ENCODE data around the gene KRT80.

Gene KRT80

GRCh38 chr12:52210925-52211650 lies 19.3 kb upstream of the KRT80 start:
- no peak for DNase-seq (ENCODE audit: low read depth)

DNA sequence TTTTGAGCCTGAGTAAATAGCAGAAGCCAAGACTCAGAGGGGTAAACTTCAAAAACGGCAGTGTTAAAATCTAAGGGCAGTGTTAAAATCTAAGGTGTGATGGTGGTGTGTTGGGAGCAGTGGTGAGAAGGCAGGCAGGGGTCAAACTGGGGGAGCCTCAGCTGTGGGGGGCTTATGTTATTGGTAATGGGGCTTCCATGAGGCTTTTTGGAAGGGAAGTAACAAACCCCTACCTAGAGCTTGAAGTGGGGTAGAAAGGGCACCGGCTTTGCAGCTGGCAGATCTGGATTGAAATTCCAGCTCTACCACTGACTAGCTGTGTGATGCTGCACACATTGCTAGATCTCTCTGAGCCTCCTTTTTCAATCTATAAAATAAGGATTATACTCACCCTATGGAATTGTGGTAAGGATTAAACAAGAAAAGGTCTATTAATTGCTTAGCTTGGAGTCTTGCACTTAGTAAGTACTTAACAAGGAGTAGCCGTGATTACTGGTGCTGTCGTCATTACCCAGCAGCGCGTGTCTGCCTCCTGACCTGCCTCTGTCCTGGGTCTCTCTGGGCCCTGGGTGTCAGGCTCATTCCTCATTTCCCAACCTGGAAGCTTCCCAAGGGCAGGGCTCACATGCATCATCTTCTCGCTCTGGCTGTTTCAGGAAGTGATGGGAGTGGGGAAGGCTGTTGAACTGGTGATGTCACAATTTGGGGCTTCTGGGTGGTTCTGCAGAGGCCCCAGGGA lies 18.5 kb upstream of the KRT80 start:
- DNase-seq (ENCODE audit: low read depth) = no peak

GRCh38 chr12:52209321-52209720 lies 17.5 kb upstream of the KRT80 start:
- DNase-seq (ENCODE audit: low read depth) = no peak

GRCh38 chr12:52208424-52209165 lies 16.8 kb upstream of the KRT80 start:
- no peak for DNase-seq (ENCODE audit: low read depth)

DNA sequence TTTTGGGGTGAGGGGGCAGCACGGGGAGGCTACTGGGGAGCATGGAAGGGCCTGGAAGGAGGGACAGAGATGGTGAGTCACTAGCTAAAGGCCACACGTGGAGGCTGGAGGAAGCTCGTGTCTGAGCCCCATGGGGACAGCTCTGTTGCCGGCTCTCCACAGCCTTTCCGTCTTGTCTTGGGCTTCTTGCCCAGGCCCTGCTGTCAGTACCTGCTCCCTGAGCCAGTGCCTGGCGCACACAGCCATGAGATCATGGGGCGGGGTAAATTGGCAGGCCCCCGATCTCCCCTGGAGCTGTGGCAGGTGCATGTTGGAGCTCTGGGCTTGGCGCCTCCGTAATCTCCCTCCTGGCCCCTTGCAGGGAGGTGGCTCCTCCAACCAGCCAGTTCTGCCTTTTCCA lies 16.1 kb upstream of the KRT80 start:
- DNase-seq (ENCODE audit: low read depth) = no peak

DNA sequence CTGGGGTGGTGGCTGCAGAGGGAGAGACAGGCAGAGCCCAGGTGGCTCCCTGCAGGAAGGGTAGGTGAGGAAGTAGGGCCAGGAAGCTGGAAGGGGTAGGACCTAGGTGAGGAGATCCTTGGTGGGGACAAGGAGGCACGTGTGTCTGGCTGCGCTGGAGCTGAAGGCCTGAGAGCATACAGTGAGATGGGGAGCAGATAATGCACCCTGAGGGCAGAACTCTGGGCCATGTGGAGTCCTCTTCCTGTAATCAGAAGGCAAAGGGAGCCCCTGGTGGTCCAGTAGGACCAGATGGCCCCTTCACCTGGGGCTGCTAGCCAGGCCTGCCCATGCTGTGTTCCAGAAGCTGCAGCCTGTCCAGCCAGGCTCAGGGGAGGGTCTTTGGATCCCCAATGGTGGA lies 15.3 kb upstream of the KRT80 start:
- no peak for DNase-seq (ENCODE audit: low read depth)

DNA sequence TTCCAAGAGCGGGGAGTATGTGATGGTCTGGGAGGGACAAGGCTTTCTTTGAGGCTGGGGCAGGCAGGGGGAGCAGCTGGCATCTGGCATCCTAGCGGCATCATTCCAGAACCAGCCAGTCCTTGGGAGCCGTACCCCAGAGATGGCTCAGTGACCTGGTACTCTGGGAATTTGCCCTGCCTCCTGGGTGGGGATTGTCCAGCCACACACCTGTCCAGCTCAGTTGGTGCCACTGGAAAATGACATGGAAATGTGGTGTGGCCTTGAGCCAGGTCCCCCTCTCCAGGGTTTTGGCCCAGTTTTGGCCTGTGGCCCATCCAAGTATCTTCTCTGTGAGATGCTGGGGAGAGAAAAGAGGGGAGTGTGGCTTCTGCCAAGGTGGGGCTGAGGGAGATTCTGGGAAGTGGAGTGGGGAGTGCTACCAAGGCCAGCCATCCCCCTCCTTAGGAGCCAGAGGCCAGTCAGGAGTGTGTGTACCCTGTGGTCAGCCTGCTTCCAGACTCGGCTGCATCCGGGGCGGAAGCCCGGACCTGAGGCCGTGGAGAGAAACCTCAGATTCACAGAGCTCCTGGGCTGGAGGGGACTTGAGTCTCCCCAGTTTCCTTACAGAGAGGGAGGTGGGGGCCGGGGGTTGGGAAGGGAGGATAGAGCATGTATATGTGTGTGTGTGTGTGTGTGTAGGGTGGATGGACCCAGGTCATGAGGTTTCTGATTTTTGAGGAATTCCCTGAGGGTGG lies 14.7 kb upstream of the KRT80 start:
- no peak for DNase-seq (ENCODE audit: low read depth)

DNA sequence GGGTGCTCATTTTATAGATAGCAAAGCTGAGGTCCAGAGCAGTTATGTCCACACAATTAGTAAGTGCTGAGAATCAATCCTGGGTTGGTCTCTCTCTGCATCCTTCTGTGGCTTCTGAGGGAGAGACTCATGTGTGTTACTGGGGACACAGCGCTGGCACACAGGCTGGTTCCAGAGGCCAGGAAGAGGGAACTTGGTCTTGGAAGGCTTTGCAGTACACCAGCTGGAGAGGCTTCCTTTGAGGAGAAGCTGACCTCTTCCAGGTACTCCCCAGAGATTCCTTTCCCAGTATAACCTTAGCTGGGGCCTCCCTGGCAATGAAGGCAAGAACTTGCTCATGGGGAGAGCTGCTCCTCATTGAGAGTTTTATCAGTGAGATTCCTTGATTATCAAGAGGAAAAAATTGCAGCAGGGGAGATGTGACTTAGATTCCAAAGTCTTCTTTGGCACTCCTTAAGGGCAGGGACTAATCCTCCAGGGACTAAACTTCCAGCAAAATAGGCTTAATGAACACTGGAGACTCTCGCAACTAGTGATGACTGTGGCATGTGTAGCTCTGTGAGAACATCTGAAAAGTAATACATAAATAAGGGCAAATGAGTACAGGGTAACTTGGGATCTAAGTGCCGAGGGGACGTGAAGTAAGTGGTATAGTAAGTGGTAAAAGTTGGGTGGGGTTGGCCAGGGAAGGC lies 13.9 kb upstream of the KRT80 start:
- no peak for DNase-seq (ENCODE audit: low read depth)

- no peak for DNase-seq (ENCODE audit: low read depth)
Observed at GRCh38 chr12:52204931-52205505, 13.2 kb upstream of the KRT80 start.

GRCh38 chr12:52204095-52204930 lies 12.5 kb upstream of the KRT80 start:
- DNase-seq (ENCODE audit: low read depth) = no peak

DNA sequence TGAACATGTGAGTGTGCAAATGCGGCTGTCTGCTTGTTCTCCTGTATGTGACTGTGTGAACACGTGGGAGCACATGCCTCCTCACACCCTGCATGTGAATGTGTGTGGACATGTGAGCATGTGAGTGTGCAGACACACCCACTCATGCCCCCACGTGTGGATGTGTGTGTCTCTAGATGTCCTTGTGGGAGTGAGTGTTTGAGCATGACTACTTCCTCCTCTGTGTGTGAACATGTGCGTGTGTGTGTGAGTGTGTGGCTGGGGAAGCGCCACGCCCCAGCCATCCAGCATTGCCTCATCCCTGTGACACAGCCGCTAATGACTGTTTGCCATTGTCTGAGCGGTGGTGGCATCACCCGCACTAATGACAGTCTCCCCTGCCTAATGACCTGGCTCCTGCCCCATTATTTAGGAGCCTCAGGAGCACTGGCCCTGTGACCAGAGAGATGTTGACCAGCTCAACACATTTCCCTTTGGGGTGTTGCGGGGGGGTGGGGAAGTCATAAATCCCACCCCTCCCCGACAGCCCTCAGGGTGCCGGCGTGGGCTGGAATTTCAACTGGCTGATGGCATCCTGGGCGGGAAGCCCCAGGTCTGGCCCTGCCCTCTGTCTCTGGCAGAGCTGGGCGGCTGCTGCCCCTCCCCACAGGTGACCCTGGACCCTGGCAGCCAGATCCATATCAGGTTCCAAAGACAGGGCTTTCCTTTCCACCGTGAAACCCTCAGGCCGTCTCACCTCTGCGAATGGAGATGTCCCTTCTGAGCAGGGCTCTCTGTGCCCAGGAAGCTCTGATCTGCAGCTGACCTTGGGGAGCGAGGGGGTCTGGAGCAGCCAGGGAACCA lies 11.5 kb upstream of the KRT80 start:
- DNase-seq (ENCODE audit: low read depth) = no peak

DNA sequence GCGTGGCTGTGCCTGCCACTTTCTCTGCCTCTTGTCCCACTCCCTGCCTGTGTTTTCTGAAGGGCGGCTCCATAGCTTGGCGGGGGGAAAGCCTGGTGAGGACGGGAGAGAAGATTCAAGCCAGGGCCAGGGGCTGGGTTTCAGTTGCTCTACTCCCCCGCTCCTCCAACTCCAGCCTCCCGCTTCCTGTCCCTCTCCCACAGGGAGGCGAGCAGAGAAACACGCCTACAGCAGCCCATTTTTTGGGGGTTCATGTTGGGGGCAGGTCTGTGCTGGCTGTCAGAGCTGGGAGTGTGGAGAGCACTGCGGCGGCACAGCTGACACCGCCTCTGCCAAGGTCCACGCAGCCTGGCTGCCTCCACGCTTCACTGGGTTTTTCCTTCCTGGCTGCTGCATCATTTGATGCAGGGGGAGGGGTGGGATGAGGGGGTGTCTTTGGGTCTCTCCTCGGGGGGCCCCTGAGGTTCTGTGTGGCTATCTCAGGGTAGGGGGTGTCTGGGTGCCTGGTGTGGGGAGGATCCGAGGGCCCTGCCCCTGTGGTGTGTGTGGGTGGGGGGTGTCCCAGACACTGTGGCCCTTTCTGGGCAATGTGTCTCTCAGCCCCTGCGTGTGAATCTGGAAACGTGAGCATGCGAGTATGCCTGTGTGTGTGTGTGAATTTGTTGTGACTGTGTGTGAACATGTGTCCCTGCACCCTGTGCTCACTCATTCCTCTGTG lies 10.7 kb upstream of the KRT80 start:
- no peak for DNase-seq (ENCODE audit: low read depth)

DNA sequence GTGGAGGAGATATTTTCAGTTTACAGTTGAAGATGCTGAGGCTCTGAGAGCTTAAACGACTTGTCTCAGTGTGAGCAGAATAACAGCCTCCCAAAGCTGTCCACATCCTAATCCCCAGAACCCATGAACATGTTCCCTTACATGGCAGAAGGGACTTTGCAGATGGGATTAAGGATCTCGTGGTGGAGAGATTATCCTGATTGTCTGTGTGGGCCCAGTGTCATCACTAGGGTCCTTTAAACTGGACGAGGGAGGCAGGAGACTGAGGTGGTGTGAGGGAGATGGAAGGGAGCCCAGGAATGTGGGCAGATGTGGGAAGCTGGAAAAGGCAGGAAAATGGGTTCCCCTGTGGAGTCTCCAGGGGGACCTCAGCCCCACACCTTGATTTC lies 9.6 kb upstream of the KRT80 start:
- DNase-seq (ENCODE audit: low read depth) = no peak

DNA sequence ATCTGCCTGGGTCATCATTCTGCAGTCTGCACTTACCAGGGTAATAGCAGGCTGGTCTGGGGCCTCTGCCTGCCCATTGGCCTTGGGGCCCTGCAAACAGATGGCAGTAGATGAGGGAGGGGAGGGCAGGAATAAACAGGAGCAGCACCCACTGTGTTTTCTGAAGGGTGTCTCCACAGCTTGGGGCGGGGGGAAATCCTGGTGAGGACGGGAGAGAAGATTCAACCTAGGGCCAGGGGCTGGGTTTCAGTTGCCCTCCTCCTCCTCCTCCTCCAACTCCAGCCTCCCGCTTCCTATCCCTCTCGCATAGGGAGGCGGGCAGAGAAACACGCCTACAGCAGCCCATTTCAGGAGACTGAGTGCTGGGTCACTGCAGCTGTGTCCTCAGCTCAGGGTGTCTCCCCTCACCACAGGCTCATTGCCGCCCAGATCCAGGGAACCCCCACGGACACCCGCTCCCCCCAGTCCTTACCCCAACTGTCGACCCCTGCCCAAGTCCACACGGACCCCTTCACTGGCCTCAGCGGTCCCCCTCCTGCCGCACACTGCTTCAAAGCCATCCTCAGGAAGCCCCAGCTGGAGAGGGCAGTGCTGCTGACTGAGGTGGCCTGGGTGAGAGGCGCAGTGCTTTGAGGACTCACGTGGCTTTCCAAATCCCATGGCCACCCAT lies 9.1 kb upstream of the KRT80 start:
- DNase-seq (ENCODE audit: low read depth) = no peak

DNA sequence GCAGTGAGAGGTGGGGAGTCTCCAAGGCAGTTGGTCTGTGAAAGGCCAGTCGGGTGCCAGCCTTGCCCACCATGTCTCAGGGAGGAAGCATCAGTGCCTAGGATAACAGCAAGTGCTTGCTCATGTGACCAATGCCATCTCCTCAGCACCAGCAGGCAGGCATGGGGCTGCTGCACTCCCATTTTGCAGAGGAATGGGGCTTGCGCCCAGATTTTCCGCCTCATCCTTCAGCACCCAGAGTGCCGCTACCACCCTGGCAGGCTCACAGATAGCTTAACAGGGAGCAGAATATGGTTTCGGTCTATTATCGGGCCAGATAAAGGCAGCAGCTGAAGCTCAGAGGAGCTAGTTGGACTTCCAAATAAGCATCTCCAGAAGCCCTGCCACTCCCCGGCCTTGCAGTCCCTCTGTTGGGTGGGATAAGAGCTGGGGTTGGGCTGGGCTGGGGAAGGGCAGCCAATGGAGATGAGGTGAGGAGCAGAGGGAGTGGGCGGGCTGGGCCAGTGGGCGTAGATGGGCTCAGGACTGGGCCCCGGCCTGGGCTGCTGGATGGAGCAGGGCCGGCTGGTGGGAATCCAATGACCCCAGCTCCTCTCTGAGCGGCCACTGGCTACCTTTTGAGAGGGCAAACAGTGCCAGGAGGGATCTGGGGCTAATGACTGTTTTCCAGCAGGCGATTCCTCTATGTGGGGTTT lies 8.4 kb upstream of the KRT80 start:
- no peak for DNase-seq (ENCODE audit: low read depth)

- no peak for DNase-seq (ENCODE audit: low read depth)
Observed at GRCh38 chr12:52199294-52199919, 7.6 kb upstream of the KRT80 start.
